NCI-H1694 (cell line): ENCODE measurements around the gene S100A10.

Experiments used
- DNase-seq: peaks from one replicate; lab custom pipeline; 2025; lab: John Stamatoyannopoulos, UW

The S100A10 gene

GRCh38 chr1:151935894-151936602, 57.6 kb downstream of the S100A10 start:
- no peak for DNase-seq

GRCh38 chr1:151935154-151935553, 58.5 kb downstream of the S100A10 start:
- no peak for DNase-seq

GRCh38 chr1:151934048-151934493, 59.6 kb downstream of the S100A10 start:
- DNase-seq = peak; percentile 63
